ENCODE data around the gene MRPS17.
"Not testable (repeated sequence)": the region's sequence is repeated elsewhere in the genome, so short reads cannot be mapped to it uniquely, and the experiment has no call there.

Gene MRPS17

GRCh38 chr7:55951637-55952351 is at the start of gene MRPS17:
Gene MRPS17, plus strand, starts transcription at chr7:55951877. Its CDS starts 1,319 bp downstream, at chr7:55953196.
- peak; percentile 94 for DNase-seq

- no peak for DNase-seq
Observed at GRCh38 chr7:55903985-55904759, 47.5 kb upstream of the MRPS17 start.

GRCh38 chr7:55912748-55913158 is 38.9 kb upstream of the MRPS17 start:
- no peak for DNase-seq

GRCh38 chr7:55917771-55918170 is 33.9 kb upstream of the MRPS17 start:
- no peak for DNase-seq

GRCh38 chr7:55928006-55928767 is 23.5 kb upstream of the MRPS17 start:
- no peak for DNase-seq

- DNase-seq: no peak
Observed at GRCh38 chr7:55931421-55932151, 20.1 kb upstream of the MRPS17 start.

- no peak for DNase-seq
Observed at GRCh38 chr7:55939514-55940123, 12.1 kb upstream of the MRPS17 start.

GRCh38 chr7:55946545-55946944 is 5.1 kb upstream of the MRPS17 start:
- no peak for DNase-seq

GRCh38 chr7:55952352-55952671 is 635 bp downstream of the MRPS17 start:
- DNase-seq: not testable (repeated sequence)

- no peak for DNase-seq
Observed at GRCh38 chr7:55953707-55954475, 2.2 kb downstream of the MRPS17 start.

- no peak for DNase-seq
Observed at GRCh38 chr7:55957190-55957589, 5.5 kb downstream of the MRPS17 start.

DNA sequence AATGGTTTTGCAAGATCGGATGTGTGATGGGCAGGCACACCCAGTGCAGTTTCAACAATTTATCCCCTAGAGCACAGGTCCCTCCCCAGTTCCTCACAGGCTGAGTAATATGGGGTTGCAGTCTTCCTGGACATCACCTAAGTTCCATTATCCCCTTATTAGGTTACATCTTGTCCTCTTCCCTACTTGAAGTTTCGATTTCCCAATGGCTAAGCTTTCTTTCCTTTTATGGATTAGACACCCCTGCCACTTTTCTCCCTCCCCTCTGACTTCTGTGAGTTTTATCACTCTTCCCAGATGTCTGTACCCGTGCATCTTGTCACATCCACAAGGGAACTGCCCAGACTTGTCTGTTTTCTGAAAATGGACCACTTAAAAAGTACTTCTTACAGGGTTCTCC is 10.3 kb downstream of the MRPS17 start:
- DNase-seq: no peak

- DNase-seq: no peak
Observed at GRCh38 chr7:55963584-55964168, 12.0 kb downstream of the MRPS17 start.

GRCh38 chr7:55964261-55965099 is 12.8 kb downstream of the MRPS17 start, which contains the start of gene NIPSNAP2:
Gene NIPSNAP2, plus strand, starts transcription at chr7:55964585. Its CDS starts 25 bp downstream, at chr7:55964610.
- peak; percentile 85 for DNase-seq

DNA sequence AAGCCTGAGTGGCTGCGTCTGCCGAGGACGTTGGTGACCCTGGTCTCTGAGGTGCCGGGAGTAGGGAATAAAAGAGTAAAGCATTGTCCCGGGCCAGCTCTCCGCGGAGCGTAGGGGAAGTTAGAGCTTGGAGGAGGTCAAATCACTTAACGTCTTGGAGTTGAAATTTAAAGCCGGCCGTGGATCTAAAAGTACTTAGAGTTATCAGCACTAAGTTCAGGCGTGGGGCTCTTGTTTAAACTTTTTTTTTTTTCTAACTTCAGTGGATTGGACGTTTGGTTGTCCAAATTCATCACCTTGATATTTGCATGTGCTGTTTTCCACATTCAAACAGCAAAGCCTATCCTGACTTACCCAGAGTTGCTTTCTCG is 13.4 kb downstream of the MRPS17 start:
- no peak for DNase-seq

DNA sequence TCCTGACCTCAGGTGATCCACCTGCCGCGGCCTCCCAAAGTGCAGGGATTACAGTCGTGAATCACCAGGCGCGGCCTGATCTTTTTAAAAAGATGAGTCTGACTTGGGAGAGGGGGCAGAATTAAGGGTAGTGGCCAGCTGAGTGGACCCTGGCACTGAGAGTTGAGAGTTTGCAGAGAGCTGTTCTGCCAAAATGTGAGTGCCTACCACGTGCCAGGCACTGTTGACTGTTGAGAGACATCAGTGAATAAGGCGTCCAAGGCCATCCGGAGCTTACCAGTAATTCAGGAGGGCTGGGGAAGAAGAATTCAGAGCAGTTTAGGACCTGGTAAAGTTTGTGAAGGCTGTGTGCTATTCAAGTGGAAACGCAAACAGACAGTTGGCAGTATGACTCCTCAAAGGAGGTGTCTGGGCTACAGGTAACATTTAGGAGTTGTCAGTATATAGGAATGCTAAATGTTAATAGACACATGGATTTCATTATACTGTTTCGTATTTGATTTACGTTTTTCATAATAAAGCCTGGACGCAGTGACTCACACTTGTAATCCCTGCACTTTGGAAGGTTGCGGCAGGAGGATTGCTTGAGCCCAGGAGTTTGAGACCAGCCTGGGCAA is 14.2 kb downstream of the MRPS17 start:
- DNase-seq: no peak

DNA sequence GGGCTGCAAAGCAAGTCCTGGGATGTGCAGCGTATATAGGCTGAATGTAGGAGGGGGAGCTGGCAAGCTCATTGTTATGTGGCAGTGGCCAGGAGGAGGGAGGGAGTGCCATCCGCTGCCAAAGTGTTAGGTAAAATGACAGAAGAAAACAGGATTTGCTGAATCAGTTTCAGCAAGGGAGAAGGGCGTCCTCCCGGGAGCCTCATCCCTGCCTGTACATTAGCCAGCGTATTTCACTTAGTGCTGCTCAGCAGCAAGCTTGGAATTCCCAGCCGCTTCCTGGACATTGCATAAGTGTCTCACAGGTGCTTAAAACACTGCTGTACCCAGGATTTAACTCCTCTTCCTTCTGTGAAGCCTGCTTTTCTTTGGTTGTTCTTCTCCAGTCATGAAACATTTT is 15.2 kb downstream of the MRPS17 start:
- DNase-seq: no peak

DNA sequence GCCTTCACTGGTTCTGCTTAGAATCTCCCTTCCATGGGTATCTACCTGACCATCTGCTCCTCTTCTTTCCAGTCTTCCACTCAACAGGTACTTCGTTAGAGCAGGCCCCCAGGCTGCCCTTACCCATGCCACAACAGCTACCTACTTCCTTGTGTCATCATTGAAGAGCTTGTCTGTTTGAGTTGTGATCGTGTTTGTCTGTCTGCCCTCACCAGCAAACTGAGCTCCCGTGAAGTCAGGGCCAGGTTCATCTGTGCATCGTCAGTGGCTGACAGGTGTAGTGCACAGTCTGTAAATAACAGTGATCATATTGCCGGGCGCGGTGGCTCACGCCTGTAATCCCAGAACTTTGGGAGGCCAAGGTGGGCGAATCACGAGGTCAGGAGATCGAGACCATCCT is 17.7 kb downstream of the MRPS17 start:
- no peak for DNase-seq

- DNase-seq: no peak
Observed at GRCh38 chr7:55970561-55970960, 18.9 kb downstream of the MRPS17 start.

GRCh38 chr7:55970978-55971377 is 19.3 kb downstream of the MRPS17 start:
- DNase-seq: no peak
